Stimulated activated CD4-positive, alpha-beta T cell treated with anti-CD3 and anti-CD28 coated beads, Interleukin-15, amount 100 ng/mL, for 48 hours (primary cell): ENCODE measurements around the gene ATF6.
"Not testable (repeated sequence)": the region's sequence is repeated elsewhere in the genome, so short reads cannot be mapped to it uniquely, and the experiment has no call there.

Experiments used
- DNase-seq, 2 donors: peaks; one replicate each; pipeline ENCODE4 v3.0.0-alpha.2; 2020; ENCODE audit warnings: low read depth in 2 of 2

The ATF6 gene

GRCh38 chr1:161733526-161733925, 32.6 kb upstream of the ATF6 start:
- DNase-seq = no peak

DNA sequence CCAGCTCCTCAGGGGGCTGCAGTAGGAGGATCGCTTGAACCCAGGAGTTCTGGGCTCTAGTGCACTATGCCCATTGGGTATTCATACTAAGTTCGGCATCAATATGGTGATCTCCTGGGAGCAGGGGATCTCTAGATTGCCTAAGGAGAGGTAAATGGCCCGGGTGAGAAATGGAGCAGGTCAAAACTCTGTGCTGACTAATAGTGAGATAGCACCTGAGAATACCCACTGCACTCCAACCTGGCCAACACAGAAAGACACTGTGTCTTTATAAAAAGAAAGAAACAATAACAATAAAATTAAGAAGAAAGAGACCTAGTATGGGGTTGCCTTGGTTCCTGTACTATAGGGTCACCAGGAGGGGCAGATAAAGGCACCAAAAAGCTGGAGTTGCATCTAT, 30.3 kb upstream of the ATF6 start:
- DNase-seq = no peak

GRCh38 chr1:161736335-161736969, 29.7 kb upstream of the ATF6 start:
- no peak for DNase-seq

DNA sequence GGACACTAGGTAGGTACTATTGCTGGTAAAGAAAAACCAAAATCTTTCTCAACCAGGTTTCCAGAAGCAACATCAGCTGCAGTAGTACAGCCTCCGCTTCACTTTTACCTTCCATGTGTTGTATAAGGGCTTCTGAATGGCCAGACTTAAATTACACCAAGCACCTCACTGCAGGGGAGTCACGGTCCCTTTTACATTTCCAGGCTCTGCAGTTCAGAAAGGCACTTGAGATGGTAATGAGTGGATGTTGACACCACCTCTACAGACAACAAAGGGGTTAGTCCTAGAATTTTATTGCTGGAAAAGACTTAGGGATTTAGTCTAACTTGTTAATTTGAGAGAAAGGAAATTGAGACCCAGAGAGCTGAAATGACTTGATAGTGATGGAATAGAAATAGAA, 28.5 kb upstream of the ATF6 start:
- no peak for DNase-seq

- no peak for DNase-seq
Observed at GRCh38 chr1:161738627-161739287, 27.4 kb upstream of the ATF6 start.

DNA sequence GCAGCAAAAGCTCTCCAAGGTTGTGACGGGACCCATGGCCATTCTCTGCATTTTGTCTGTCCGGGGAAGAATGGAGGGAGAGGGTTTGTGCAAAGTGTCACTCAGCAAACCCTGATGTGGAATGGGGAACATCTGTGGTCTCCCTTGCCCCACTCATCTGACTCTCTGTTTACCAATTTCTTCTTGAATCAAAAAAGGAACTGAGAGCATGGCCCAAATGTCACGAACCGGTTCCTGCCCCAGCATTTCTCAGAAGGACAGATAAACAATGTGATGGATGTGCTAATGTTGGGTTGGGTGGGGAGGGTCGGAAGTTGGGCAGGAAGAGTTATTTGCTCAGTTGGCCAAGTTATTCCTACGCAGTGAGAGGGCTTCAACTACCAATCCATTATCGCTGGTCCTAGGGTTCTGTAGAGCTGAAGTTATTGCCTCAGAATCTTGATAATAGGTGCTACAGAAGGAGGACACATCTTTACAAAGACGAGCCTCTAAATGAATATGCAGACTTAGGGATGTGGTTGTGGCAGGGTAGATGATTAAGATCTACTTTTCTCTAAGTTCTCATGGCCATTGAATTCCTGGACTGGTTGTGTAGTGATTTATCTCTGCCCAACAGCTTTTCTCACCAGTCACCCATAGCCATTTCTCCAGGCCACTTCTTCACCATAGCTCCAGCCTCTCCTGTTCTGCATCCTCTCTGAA, 26.1 kb upstream of the ATF6 start:
- DNase-seq = no peak

- DNase-seq = no peak
Observed at GRCh38 chr1:161740921-161741320, 25.2 kb upstream of the ATF6 start.

DNA sequence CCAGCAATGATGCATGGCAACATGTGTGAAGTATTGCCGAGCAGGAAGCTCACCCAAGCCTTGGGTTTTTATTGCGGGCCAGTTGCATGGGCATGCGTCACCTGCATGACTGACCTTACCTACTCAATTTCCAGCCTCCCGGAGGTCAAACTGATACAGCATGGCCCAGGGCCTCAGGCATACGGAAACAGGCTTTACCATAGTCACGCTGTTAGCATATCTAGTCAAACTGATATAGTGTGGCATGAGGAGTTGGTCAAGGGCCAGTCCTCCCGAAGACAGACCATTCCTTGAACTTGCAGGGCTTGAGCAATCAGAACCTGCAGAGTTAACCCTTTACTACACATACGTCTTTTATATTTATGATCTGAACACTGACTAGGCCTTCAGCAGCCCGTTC, 22.9 kb upstream of the ATF6 start:
- DNase-seq = no peak

DNA sequence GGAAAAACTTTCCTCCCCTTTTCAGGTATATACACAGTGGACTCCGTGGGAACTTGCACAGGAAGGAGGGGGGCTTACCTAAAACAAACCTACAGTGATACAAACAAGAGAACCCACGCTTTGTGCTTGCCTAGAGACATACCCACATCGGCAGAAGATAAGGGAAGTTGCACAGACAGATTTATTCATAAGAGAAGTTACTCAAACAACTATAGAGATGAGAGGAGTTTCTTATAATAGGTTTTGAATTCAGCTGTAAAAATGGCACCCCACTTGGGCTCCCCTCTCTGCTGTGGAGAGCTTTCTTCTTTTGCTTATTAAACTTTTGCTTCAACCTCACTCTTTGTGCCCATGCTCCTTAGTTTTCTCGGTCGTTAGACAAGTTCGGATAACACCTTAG, 18.3 kb upstream of the ATF6 start:
- DNase-seq = no peak

GRCh38 chr1:161749509-161750407, 16.4 kb upstream of the ATF6 start, which contains the start of gene DUSP12:
Gene DUSP12 (plus strand): TSS chr1:161749786. CDS start chr1:161749802, 16 bp downstream.
- peak; percentile 87 to 88 for DNase-seq

- DNase-seq = no peak
Observed at GRCh38 chr1:161763522-161764098, 2.5 kb upstream of the ATF6 start.

GRCh38 chr1:161768461-161768860, 2.3 kb downstream of the ATF6 start:
- no peak for DNase-seq

DNA sequence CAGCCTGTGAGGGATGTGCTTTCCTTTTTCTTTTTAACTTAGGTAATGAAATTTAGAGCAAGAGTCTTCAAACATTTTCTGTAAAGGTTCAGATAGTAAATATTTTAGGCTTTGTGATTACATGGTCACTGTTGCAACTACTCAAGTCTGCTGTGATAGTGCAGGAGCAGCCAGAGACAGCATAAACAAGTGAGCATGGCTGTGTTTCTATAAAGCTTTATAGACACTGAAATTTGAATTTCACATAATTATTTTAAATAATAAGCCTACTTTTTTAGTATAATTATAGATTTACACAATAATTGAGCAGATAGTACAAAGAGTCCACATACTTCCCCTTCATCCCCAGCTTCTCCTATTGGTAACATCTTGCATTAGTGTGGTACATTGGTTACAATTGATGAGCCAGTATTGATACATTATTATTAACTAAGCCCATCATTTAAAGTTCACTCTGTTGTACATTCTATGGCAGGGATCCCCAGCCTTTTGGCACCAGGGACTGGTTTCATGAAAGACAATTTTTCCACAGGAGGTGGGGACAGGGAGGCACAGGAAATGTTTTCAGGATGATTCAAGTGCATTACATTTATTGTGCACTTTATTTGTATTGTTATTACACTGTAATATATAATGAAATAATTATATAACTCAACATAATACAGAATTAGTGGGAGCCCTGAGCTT, 3.0 kb downstream of the ATF6 start:
- DNase-seq = no peak

DNA sequence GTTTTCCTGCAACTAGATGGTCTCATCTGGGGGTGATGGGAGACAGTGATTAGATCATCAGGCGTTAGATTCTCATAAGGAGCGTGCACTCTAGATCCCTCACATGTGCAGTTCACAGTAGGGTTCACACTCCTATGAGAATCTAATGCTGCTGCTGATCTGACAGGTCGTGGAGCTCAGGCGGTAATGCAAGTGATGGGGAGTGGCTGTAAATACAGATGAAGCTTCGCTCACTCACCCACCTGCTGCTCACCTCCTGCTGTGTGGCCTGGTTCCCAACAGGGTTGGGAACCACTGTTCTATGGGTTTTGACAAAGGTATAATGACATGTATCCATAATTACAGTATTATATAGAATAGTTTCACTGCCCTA, 3.5 kb downstream of the ATF6 start:
- not testable (repeated sequence) for DNase-seq

DNA sequence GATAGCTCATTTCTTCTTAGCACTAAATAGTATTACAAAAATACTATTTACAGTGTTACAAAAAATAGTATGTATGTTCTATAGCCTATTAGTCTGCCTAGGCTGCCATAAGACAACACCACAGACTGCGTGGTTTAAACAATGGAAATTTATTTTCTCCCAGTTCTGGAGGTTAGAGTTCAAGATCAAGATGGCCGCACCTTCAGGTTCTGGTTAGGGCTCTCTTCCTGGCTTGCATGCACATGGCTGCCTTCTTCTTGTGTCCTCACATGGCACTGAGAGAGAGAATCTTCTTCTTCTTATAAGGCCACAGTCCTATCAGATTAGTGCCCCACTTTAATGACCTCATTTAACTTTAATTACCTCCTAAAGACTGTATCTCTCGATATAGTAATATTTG, 4.1 kb downstream of the ATF6 start:
- no peak for DNase-seq

- no peak for DNase-seq
Observed at GRCh38 chr1:161771161-161771560, 5.0 kb downstream of the ATF6 start.

DNA sequence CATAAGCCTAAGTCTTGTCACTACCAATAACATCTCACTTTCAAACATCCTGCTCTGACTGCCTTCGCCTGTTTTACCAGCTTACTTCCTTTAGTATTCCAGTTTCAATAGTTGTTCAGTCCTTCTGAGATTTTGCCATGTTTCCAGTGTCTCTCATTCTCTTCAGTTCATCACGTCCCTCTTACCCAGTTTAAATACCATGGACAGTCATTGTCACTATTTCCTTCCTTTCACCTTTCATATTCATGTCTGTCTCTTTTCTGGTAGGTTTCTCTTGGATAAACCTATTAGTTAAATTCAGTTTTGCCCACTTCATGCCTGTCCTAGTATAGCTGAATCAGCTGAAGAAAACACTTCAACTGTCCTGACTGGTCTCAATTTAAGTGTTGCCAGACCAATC, 5.9 kb downstream of the ATF6 start:
- no peak for DNase-seq

- DNase-seq = no peak
Observed at GRCh38 chr1:161772397-161772796, 6.3 kb downstream of the ATF6 start.

DNA sequence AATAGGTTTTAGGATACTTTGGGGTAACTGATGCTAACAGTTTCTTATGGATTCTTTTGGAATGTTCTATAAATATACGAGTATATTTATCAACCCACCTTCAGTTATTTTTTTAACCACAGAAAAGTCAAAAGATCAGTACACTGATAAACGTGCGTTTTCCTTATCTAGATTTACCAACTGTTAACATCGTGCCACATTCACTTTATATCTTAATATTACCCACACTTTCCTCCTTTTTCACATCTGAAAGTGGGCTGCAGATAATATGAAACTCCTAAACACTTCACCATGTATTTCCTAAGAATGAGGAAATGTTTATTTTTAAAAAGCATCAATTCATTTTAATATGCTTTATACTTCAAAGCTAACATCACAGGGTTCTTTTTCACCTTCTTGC, 7.7 kb downstream of the ATF6 start:
- no peak for DNase-seq

- no peak for DNase-seq
Observed at GRCh38 chr1:161777261-161777660, 11.1 kb downstream of the ATF6 start.

DNA sequence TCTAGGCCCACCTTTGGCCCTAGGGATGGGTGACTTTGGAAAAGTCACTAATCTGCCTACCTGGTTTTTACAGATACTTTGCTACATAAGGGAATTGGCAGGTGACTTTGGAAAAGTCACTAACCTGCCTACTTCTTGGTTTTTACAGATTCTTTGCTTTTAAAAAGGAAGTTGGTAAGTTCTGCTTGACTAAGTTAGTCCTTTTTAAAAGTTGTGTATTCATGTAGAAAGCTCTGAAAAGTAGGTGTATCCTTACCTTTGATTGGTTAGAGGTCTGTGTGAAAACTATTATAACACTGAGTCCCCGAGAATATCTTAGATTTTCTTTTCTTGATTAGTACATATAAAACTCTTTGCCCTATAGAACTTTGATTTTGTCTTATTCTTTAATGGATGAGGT, 12.4 kb downstream of the ATF6 start:
- DNase-seq = no peak
